Skeletal muscle tissue (tissue), 4 donors: ENCODE results near the gene RNF217. TPM values are rescaled to one million over a fixed set of nuclear protein-coding genes. Genes with fewer than 3 reads are reported as not detected.
"Not testable (repeated sequence)": the region's sequence is repeated elsewhere in the genome, so short reads cannot be mapped to it uniquely, and the experiment has no call there.

ENCODE experiments used
- H3K27ac ChIP-seq: one replicate; pipeline ENCODE4 v1.7.0; 2013; ENCODE audit warnings: mild to moderate bottlenecking, low read depth, low read length, inconsistent platforms
- H3K27me3 ChIP-seq, 3 donors: one replicate each; pipeline ENCODE4 v1.7.0; 2013; ENCODE audit warnings: low read length in 3 of 3; ENCODE audit not compliant: control insufficient read depth in 3 of 3, insufficient read depth in 3 of 3
- H3K36me3 ChIP-seq, 3 donors: one replicate each; pipeline ENCODE4 v1.7.0; 2013; ENCODE audit warnings: low read length in 3 of 3; ENCODE audit not compliant: control insufficient read depth in 3 of 3, insufficient read depth in 3 of 3
- H3K4me1 ChIP-seq, 3 donors: one replicate each; pipeline ENCODE4 v1.7.0; 2013; ENCODE audit warnings: low read length in 3 of 3, mild to moderate bottlenecking in 3 of 3; ENCODE audit not compliant: control insufficient read depth in 3 of 3, insufficient read depth in 3 of 3
- H3K4me3 ChIP-seq, 3 donors: one replicate each; pipeline ENCODE4 v1.7.0; 2013; ENCODE audit warnings: low read length in 3 of 3
- H3K9ac ChIP-seq, 3 donors: one replicate each; pipeline ENCODE4 v1.7.0; 2013; ENCODE audit warnings: low read length in 3 of 3, mild to moderate bottlenecking in 3 of 3, moderate library complexity in 2 of 3, low read depth in 1 of 3
- H3K9me3 ChIP-seq, 3 donors: one replicate each; pipeline ENCODE4 v1.7.0; 2013; ENCODE audit warnings: low read length in 3 of 3; ENCODE audit not compliant: control insufficient read depth in 3 of 3
- total RNA-seq: library from RNA; depleted of rRNA; stranded (reverse); fragments of >200 nt; gene quantifications from one replicate; pipeline ENCODE4 v1.2.3, GENCODE V29; 2014
- donor health status: Osteomylitis.

Gene RNF217
- total RNA-seq, 1 donor from 2014 or later = 27.1 TPM

GRCh38 chr6:124962639-124963415 is 590 bp downstream of the RNF217 start:
- H3K4me3 ChIP-seq = peak overlapping the region; percentile 78 to 91 (median 87)
- H3K27me3 ChIP-seq = no peaks in the 10 kb centered on the region
- H3K27ac ChIP-seq = peak overlapping the region; percentile 88
- no peaks in the 10 kb centered on the region for H3K9me3 ChIP-seq
- H3K9ac ChIP-seq = peak overlapping the region; percentile 79 to 89 (median 89)
- H3K36me3 ChIP-seq = no peaks in the 10 kb centered on the region
- H3K4me1 ChIP-seq = peaks cover 19 to 24% (median 21%) of the 10 kb centered on the region in 3 donors

- Histone ChIP-seq H3K27ac (peak overlapping the region; percentile 88), H3K9me3 (no peaks in the 10 kb centered on the region), H3K4me3 (peak overlapping the region; percentile 78 to 91 (median 87)), H3K36me3 (no peaks in the 10 kb centered on the region), H3K9ac (peak overlapping the region; percentile 79 to 89 (median 89)), H3K27me3 (no peaks in the 10 kb centered on the region), H3K4me1 (peaks cover 24 to 29% (median 25%) of the 10 kb centered on the region in 3 donors)
Measured at GRCh38 chr6:124963416-124963785, 1.2 kb downstream of the RNF217 start.

GRCh38 chr6:124963831-124964763 is 1.9 kb downstream of the RNF217 start:
- H3K36me3 ChIP-seq = no peaks in the 10 kb centered on the region
- H3K27ac ChIP-seq = peak overlapping the region; percentile 88
- H3K4me3 ChIP-seq = peak overlapping the region; percentile 78 to 91 (median 87)
- H3K9ac ChIP-seq = peak overlapping the region; percentile 79 to 89 (median 89)
- no peaks in the 10 kb centered on the region for H3K9me3 ChIP-seq
- H3K27me3 ChIP-seq = no peaks in the 10 kb centered on the region
- peaks cover 26 to 32% (median 29%) of the 10 kb centered on the region in 3 donors for H3K4me1 ChIP-seq

- H3K4me1 ChIP-seq = peaks cover 29 to 32% (median 29%) of the 10 kb centered on the region in 3 donors
- H3K4me3 ChIP-seq = peak overlapping the region; percentile 78 to 91 (median 87)
- H3K9ac ChIP-seq = peak overlapping the region; percentile 79 to 89 (median 89)
Measured at GRCh38 chr6:124964764-124965105, 2.5 kb downstream of the RNF217 start.

GRCh38 chr6:124965424-124965850 is 3.2 kb downstream of the RNF217 start:
- not testable (repeated sequence) for H3K27me3 ChIP-seq, H3K9me3 ChIP-seq, H3K36me3 ChIP-seq, H3K4me3 ChIP-seq, H3K9ac ChIP-seq
- Histone ChIP-seq H3K4me1 (peaks cover 29 to 35% (median 32%) of the 10 kb centered on the region in 3 donors), H3K27ac (peak overlapping the region; percentile 88)

More at GRCh38 chr6:124964764-124965105, 2.5 kb downstream of the RNF217 start:
- Histone ChIP-seq H3K27ac (peak overlapping the region; percentile 88), H3K9me3 (no peaks in the 10 kb centered on the region), H3K36me3 (no peaks in the 10 kb centered on the region), H3K27me3 (no peaks in the 10 kb centered on the region)

GRCh38 chr6:124967444-124967843 is 5.2 kb downstream of the RNF217 start:
- H3K9ac ChIP-seq = no peak overlapping the region
- H3K27me3 ChIP-seq = no peaks in the 10 kb centered on the region
- H3K27ac ChIP-seq = peak overlapping the region; percentile 38
- no peaks in the 10 kb centered on the region for H3K9me3 ChIP-seq
- H3K36me3 ChIP-seq = peaks cover 0 to 9% (median 7%) of the 10 kb centered on the region in 3 donors
- peaks cover 27 to 38% (median 29%) of the 10 kb centered on the region in 3 donors for H3K4me1 ChIP-seq
- no peak overlapping the region for H3K4me3 ChIP-seq

- no peak overlapping the region for H3K9ac ChIP-seq
- no peaks in the 10 kb centered on the region for H3K27me3 ChIP-seq
- peaks cover 0 to 9% (median 7%) of the 10 kb centered on the region in 3 donors for H3K36me3 ChIP-seq
- H3K4me1 ChIP-seq = peaks cover 25 to 35% (median 27%) of the 10 kb centered on the region in 3 donors
- peak overlapping the region; percentile 38 for H3K27ac ChIP-seq
- no peaks in the 10 kb centered on the region for H3K9me3 ChIP-seq
- no peak overlapping the region for H3K4me3 ChIP-seq
Measured at GRCh38 chr6:124968401-124968800, 6.2 kb downstream of the RNF217 start.

- no peaks in the 10 kb centered on the region for H3K9me3 ChIP-seq
- H3K27me3 ChIP-seq = no peaks in the 10 kb centered on the region
- no peak overlapping the region for H3K4me3 ChIP-seq
- no peak overlapping the region for H3K27ac ChIP-seq
- H3K4me1 ChIP-seq = peaks cover 14 to 29% (median 16%) of the 10 kb centered on the region in 3 donors
- no peak overlapping the region for H3K9ac ChIP-seq
- H3K36me3 ChIP-seq = peaks cover 0 to 9% (median 7%) of the 10 kb centered on the region in 3 donors
Measured at GRCh38 chr6:124970243-124970642, 8.0 kb downstream of the RNF217 start.

GRCh38 chr6:124970763-124971162 is 8.5 kb downstream of the RNF217 start:
- no peak overlapping the region for H3K27ac ChIP-seq

More at GRCh38 chr6:124970763-124971162, 8.5 kb downstream of the RNF217 start:
- Histone ChIP-seq H3K9ac (no peak overlapping the region), H3K4me3 (no peak overlapping the region), H3K9me3 (no peaks in the 10 kb centered on the region), H3K36me3 (peaks cover 0 to 9% (median 7%) of the 10 kb centered on the region in 3 donors), H3K27me3 (no peaks in the 10 kb centered on the region), H3K4me1 (peaks cover 11 to 29% (median 14%) of the 10 kb centered on the region in 3 donors)
